HEK293 (cell line): ENCODE measurements around the gene ANKRD33B.

Experiments
- INSM2 ChIP-seq: fragments of 450-650 bp; formaldehyde crosslinking; IDR thresholded peaks from 2 replicates; pipeline ENCODE4 v1.5.1; 2016; ENCODE audit warnings: missing biosample characterization, missing genetic modification characterization
- KLF16 ChIP-seq: fragments of 450-650 bp; formaldehyde crosslinking; IDR thresholded peaks from 2 replicates; pipeline ENCODE4 v1.5.1; 2017; ENCODE audit warnings: missing biosample characterization, missing genetic modification characterization
- PRDM10 ChIP-seq: fragments of 450-650 bp; formaldehyde crosslinking; IDR thresholded peaks from 2 replicates; pipeline ENCODE4 v1.5.1; 2016; ENCODE audit warnings: missing biosample characterization, missing genetic modification characterization
- ZBTB21 ChIP-seq: fragments of 450-650 bp; formaldehyde crosslinking; IDR thresholded peaks from 2 replicates; pipeline ENCODE4 v1.5.1; 2017; ENCODE audit warnings: missing biosample characterization, missing genetic modification characterization
- ZBTB48 ChIP-seq: fragments of 450-650 bp; formaldehyde crosslinking; IDR thresholded peaks from 2 replicates; pipeline ENCODE4 v1.5.1; 2016; ENCODE audit warnings: missing biosample characterization, missing genetic modification characterization
- ZFHX2 ChIP-seq: fragments of 450-650 bp; formaldehyde crosslinking; conservative IDR thresholded peaks from 2 replicates; pipeline ENCODE4 v1.5.1; 2016; ENCODE audit warnings: missing biosample characterization, missing genetic modification characterization
- ZFP69B ChIP-seq: fragments of 450-650 bp; formaldehyde crosslinking; IDR thresholded peaks from 2 replicates; pipeline ENCODE4 v1.5.1; 2016; ENCODE audit warnings: missing biosample characterization, missing genetic modification characterization
- ZNF10 ChIP-seq: fragments of 450-650 bp; formaldehyde crosslinking; IDR thresholded peaks from 2 replicates; pipeline ENCODE4 v1.5.1; 2017; ENCODE audit warnings: missing biosample characterization, missing genetic modification characterization
- ZNF112 ChIP-seq: fragments of 450-650 bp; formaldehyde crosslinking; IDR thresholded peaks from 2 replicates; pipeline ENCODE4 v1.5.0; 2017; ENCODE audit warnings: missing biosample characterization, missing genetic modification characterization
- ZNF175 ChIP-seq: fragments of 450-650 bp; formaldehyde crosslinking; IDR thresholded peaks from 2 replicates; pipeline ENCODE4 v1.5.1; 2016; ENCODE audit warnings: missing biosample characterization, missing genetic modification characterization
- ZNF2 ChIP-seq: fragments of 450-650 bp; formaldehyde crosslinking; IDR thresholded peaks from 2 replicates; pipeline ENCODE4 v1.5.1; 2016; ENCODE audit warnings: missing biosample characterization, missing genetic modification characterization
- ZNF202 ChIP-seq: fragments of 450-650 bp; formaldehyde crosslinking; IDR thresholded peaks from 2 replicates; pipeline ENCODE4 v1.5.1; 2016; ENCODE audit warnings: missing biosample characterization, missing genetic modification characterization, borderline replicate concordance
- ZNF214 ChIP-seq: fragments of 450-650 bp; formaldehyde crosslinking; IDR thresholded peaks from 2 replicates; pipeline ENCODE4 v1.5.1; 2017; ENCODE audit warnings: missing biosample characterization, mild to moderate bottlenecking, missing genetic modification characterization, borderline replicate concordance
- ZNF23 ChIP-seq: fragments of 450-650 bp; formaldehyde crosslinking; IDR thresholded peaks from 2 replicates; pipeline ENCODE4 v1.5.1; 2016; ENCODE audit warnings: missing biosample characterization, missing genetic modification characterization, borderline replicate concordance
- ZNF362 ChIP-seq: fragments of 450-650 bp; formaldehyde crosslinking; IDR thresholded peaks from 2 replicates; pipeline ENCODE4 v1.5.1; 2016; ENCODE audit warnings: missing biosample characterization, missing genetic modification characterization
- ZNF366 ChIP-seq: fragments of 450-650 bp; formaldehyde crosslinking; conservative IDR thresholded peaks from 2 replicates; pipeline ENCODE4 v1.5.1; 2016; ENCODE audit warnings: missing biosample characterization, missing genetic modification characterization
- ZNF513 ChIP-seq: fragments of 450-650 bp; IDR thresholded peaks from 2 replicates; pipeline ENCODE4 v1.5.1; 2018; ENCODE audit warnings: missing biosample characterization, missing genetic modification characterization
- ZNF514 ChIP-seq: fragments of 450-650 bp; formaldehyde crosslinking; IDR thresholded peaks from 2 replicates; pipeline ENCODE4 v1.5.1; 2016; ENCODE audit warnings: missing biosample characterization, missing genetic modification characterization
- ZNF529 ChIP-seq: fragments of 450-650 bp; formaldehyde crosslinking; IDR thresholded peaks from 2 replicates; pipeline ENCODE4 v1.5.1; 2017; ENCODE audit warnings: missing genetic modification characterization, missing biosample characterization; ENCODE audit not compliant: insufficient replicate concordance
- ZNF530 ChIP-seq: fragments of 450-650 bp; formaldehyde crosslinking; IDR thresholded peaks from 2 replicates; pipeline ENCODE4 v1.5.1; 2016; ENCODE audit warnings: low read depth, missing biosample characterization, missing genetic modification characterization
- ZNF549 ChIP-seq: fragments of 450-650 bp; IDR thresholded peaks from 2 replicates; pipeline ENCODE4 v1.5.1; 2018; ENCODE audit warnings: missing biosample characterization, missing genetic modification characterization, mild to moderate bottlenecking, inconsistent platforms, moderate library complexity
- ZNF692 ChIP-seq: fragments of 450-650 bp; formaldehyde crosslinking; IDR thresholded peaks from 2 replicates; pipeline ENCODE4 v1.5.1; 2016; ENCODE audit warnings: missing biosample characterization, missing genetic modification characterization
- ZNF701 ChIP-seq: fragments of 450-650 bp; formaldehyde crosslinking; IDR thresholded peaks from 2 replicates; pipeline ENCODE4 v1.5.1; 2016; ENCODE audit warnings: missing biosample characterization, missing genetic modification characterization
- ZNF704 ChIP-seq: fragments of 450-650 bp; formaldehyde crosslinking; IDR thresholded peaks from 2 replicates; pipeline ENCODE4 v1.5.1; 2016; ENCODE audit warnings: missing biosample characterization, missing genetic modification characterization
- ZNF747 ChIP-seq: fragments of 450-650 bp; formaldehyde crosslinking; IDR thresholded peaks from 2 replicates; pipeline ENCODE4 v1.5.1; 2016; ENCODE audit warnings: missing biosample characterization, missing genetic modification characterization
- ZSCAN30 ChIP-seq: fragments of 450-650 bp; IDR thresholded peaks from 2 replicates; pipeline ENCODE4 v1.5.1; 2018; ENCODE audit warnings: missing biosample characterization, mild to moderate bottlenecking, missing genetic modification characterization, moderate library complexity
- ZSCAN5A ChIP-seq: fragments of 450-650 bp; formaldehyde crosslinking; IDR thresholded peaks from 2 replicates; pipeline ENCODE4 v1.5.1; 2016; ENCODE audit warnings: missing biosample characterization, missing genetic modification characterization
- ZXDB ChIP-seq: fragments of 450-650 bp; formaldehyde crosslinking; IDR thresholded peaks from 2 replicates; pipeline ENCODE4 v1.5.1; 2016; ENCODE audit warnings: missing biosample characterization, missing genetic modification characterization

The ANKRD33B gene

GRCh38 chr5:10563110-10563944 lies 543 bp upstream of the ANKRD33B start (continued):
- no peak for TF ChIP-seq ZNF704
- no peak for TF ChIP-seq ZNF747 (tag by site-specific recombination)
- no peak; the same call in 1 of the 2 replicates for TF ChIP-seq ZSCAN30 (tag by site-specific recombination)
- no peak for TF ChIP-seq ZNF214 (tag by site-specific recombination)
- no peak for TF ChIP-seq ZNF2 (tag by site-specific recombination)
- TF ChIP-seq ZNF366 = no peak
- TF ChIP-seq ZNF112 (tag by site-specific recombination) = no peak
- no peak for TF ChIP-seq ZNF10
- peak; percentile 61; the same call in 1 of the 2 replicates for TF ChIP-seq ZBTB48
- peak; percentile 50 for TF ChIP-seq ZXDB (tag by site-specific recombination)
- TF ChIP-seq ZBTB21 = no peak
- peak; percentile 97 for TF ChIP-seq PRDM10 (tag by site-specific recombination)
- no peak for TF ChIP-seq ZNF549 (tag by site-specific recombination)
- no peak for TF ChIP-seq ZFP69B (tag by site-specific recombination)
- no peak for TF ChIP-seq INSM2
- no peak for TF ChIP-seq ZNF529 (tag by site-specific recombination)
- 0 out of 2 replicates have a peak, but pooled peaks have one; percentile 40 for TF ChIP-seq ZNF692 (tag by site-specific recombination)
- no peak for TF ChIP-seq ZNF513 (tag by site-specific recombination)
- no peak for TF ChIP-seq ZNF175 (tag by site-specific recombination)
- TF ChIP-seq ZSCAN5A (tag by site-specific recombination) = no peak
- no peak for TF ChIP-seq KLF16 (tag by site-specific recombination)
- no peak for TF ChIP-seq ZNF362 (tag by site-specific recombination)
- no peak for TF ChIP-seq ZNF23
- no peak for TF ChIP-seq ZNF514 (tag by site-specific recombination)
- TF ChIP-seq ZNF530 (tag by site-specific recombination) = no peak
- TF ChIP-seq ZNF701 (tag by site-specific recombination) = no peak
- TF ChIP-seq ZNF202 (tag by site-specific recombination) = 0 out of 2 replicates have a peak, but pooled peaks have one; percentile 1
- no peak; the same call in 1 of the 2 replicates for TF ChIP-seq ZFHX2 (tag by site-specific recombination)
